GM21529 (cell line): ENCODE results near the gene FRMD3.

Experiments
- ATAC-seq: cut with Tn5 transposase; IDR thresholded peaks from one replicate; pipeline ENCODE4 v1.9.1; 2021; ENCODE audit not compliant: unreplicated experiment

The FRMD3 gene

DNA sequence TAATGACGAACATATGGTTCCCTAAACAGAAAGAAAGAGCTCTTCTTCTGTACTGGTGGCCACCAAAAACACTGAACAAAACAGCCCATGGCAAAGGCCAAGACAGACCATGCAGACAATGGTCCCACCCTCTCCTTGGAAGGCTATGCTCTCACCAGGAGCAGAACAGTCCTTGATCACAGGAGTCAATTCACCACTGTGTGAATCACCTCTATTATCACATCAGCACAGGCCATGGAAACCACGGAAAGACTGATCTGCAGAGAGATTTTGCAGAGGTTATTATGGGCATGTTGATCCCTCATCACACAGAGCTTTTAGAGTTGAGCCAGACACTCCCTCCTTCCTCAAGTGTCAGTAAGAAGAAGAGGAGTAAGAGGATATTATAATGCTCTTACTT is 341.3 kb downstream of the FRMD3 start:
- no peak for ATAC-seq
